ENCODE results near the gene EXOG.

DNA sequence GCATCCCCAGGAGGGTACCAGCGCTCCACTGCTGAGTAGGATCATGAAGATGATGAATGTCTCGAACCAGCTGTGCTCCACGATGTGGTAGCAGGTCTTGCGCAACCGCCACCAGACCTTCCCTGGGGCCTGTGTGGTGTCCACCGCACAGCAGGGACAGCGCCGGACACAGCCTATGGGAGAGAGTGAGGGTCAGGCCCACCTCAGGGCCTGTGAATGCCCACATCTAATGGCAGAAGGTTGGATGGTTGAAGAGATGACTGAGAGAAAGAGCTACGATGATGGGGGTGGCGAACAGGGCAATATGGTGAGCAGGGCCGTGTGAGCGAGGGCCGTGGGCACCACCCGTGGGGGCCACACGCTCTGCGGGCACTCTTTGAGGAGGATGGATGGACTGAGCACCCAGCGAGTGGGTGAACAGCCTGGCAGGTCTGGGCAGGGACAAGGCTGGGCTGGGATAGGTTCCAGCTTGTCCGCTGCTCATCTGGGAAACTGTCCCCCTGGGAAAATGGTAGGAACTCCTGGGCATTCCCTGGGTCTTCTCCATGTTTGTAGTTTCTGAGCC lies 79.2 kb downstream of the EXOG start:
- TF ChIP-seq YY1 (IDR thresholded peaks at IDR 0.05; ENCODE audit: insufficient read depth, insufficient read length) (no peak), SUZ12 (IDR thresholded peaks at IDR 0.05; ENCODE audit: extremely low read depth, insufficient read depth, insufficient read length) (no peak)
